Small intestine (tissue), 4 donors: ENCODE data around the gene DAPK3. TPM values are rescaled to one million over a fixed set of nuclear protein-coding genes. Genes with fewer than 3 reads are reported as not detected.

Experiments used
- polyA plus RNA-seq, 4 donors: library from polyadenylated mRNA; stranded (reverse) in 3 of 4; unstranded in 1 of 4; fragments of 200-250 nt in 3 of 4; fragments of 120-200 nt in 1 of 4; gene quantifications; one replicate each; pipeline versions ENCODE4 v1.2.1 to v1.2.3, GENCODE V29; 2013
- donor health status: healthy with polysubstance abuse.
- donor health status: Bipolar disorder and iron deficiency.
- donor health status: healthy.

The DAPK3 gene
- polyA plus RNA-seq, 4 donors: 41.7 to 72.4 (median 60.5) TPM

Other genes starting within 250 kb of the DAPK3 start
- 10 to 100 TPM; 13.1 to 20.8 (median 16.5) TPM for gene APBA3, start 209.4 kb downstream of the DAPK3 start, polyA plus RNA-seq
- gene MRPL54, start 208.4 kb downstream of the DAPK3 start, polyA plus RNA-seq: 100 to 1,000 TPM in 2 of 4 donors, 10 to 100 TPM in 2; 54.1 to 170 (median 125) TPM
- not detected for gene RAX2, start 198.9 kb downstream of the DAPK3 start, polyA plus RNA-seq
- 10 to 100 TPM in 1 of 4 donors, 1 to 10 TPM in 3; 3.6 to 29.5 (median 6.5) TPM for gene MATK, start 184.7 kb downstream of the DAPK3 start, polyA plus RNA-seq
- gene ZFR2, start 102.1 kb downstream of the DAPK3 start, polyA plus RNA-seq: under 1 TPM in 2 of 4 donors, not detected in 2; 0.43 to 0.75 TPM
- gene ATCAY, start 90.4 kb downstream of the DAPK3 start, polyA plus RNA-seq: 1 to 10 TPM in 1 of 4 donors, under 1 TPM in 2, not detected in 1; 0.27 to 3.0 (median 0.34) TPM
- 1 to 10 TPM in 2 of 4 donors, under 1 TPM in 2; 0.43 to 6.8 (median 1.4) TPM for gene NMRK2, start 38.0 kb downstream of the DAPK3 start, polyA plus RNA-seq
- gene EEF2, start 14.4 kb upstream of the DAPK3 start, polyA plus RNA-seq: 1,000 to 10,000 TPM in 3 of 4 donors, 100 to 1,000 TPM in 1; 962 to 2,089 (median 1,615) TPM
- 10 to 100 TPM; 10.8 to 30.4 (median 13.1) TPM for gene PIAS4, start 36.6 kb upstream of the DAPK3 start, polyA plus RNA-seq
- 10 to 100 TPM; 14.3 to 35.6 (median 21.9) TPM for gene ZBTB7A, start 95.8 kb upstream of the DAPK3 start, polyA plus RNA-seq
- 100 to 1,000 TPM; 157 to 522 (median 388) TPM for gene MAP2K2, start 153.0 kb upstream of the DAPK3 start, polyA plus RNA-seq
- 100 to 1,000 TPM in 3 of 4 donors, 10 to 100 TPM in 1; 77.2 to 658 (median 308) TPM for gene CREB3L3, start 182.5 kb upstream of the DAPK3 start, polyA plus RNA-seq
- 10 to 100 TPM; 24.1 to 48.1 (median 42.9) TPM for gene SIRT6, start 211.5 kb upstream of the DAPK3 start, polyA plus RNA-seq
- gene ANKRD24, start 211.6 kb upstream of the DAPK3 start, polyA plus RNA-seq: 1 to 10 TPM; 1.6 to 3.1 (median 2.3) TPM